Activated gamma-delta T cell (primary cell): Measurements from ENCODE around the gene BOLA2.
"Not testable (repeated sequence)": the region's sequence is repeated elsewhere in the genome, so short reads cannot be mapped to it uniquely, and the experiment has no call there.

Experiments used
- DNase-seq: peaks from one replicate; lab custom pipeline; 2025; lab: John Stamatoyannopoulos, UW
- total RNA-seq, 2 donors: gene quantifications; one replicate each; lab custom pipeline; 2026; lab: John Stamatoyannopoulos, UW

BOLA2 gene
- 0 reads per million in 2 donors for total RNA-seq

DNA sequence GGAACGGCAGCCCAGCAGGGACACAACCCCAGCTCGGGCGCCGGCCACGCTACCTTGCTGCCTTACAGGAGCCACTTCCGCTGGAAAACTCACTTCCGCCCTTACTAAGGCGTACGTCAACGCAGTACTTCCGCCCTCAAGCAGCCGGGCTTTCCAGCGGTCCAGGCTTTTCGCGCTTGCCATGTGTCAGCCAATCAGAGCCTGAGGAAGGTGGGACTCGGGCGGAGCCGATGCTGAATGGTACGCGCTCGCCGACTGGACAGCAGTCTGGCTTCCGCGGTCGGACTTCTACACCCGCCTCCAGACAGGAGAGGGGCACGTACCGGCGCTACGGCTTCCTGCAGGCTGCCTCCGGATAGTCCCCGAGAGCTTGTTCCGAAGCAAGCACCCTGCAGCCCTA lies at the start of gene BOLA2, which contains the start of gene SLX1B:
Gene BOLA2, minus strand, starts transcription at position 83 of the 400 bp plus-strand sequence. CDS start 98 bp downstream, outside the sequence.
Gene SLX1B, plus strand, starts transcription at position 265 of the 400 bp plus-strand sequence.
- not testable (repeated sequence) for DNase-seq

DNA sequence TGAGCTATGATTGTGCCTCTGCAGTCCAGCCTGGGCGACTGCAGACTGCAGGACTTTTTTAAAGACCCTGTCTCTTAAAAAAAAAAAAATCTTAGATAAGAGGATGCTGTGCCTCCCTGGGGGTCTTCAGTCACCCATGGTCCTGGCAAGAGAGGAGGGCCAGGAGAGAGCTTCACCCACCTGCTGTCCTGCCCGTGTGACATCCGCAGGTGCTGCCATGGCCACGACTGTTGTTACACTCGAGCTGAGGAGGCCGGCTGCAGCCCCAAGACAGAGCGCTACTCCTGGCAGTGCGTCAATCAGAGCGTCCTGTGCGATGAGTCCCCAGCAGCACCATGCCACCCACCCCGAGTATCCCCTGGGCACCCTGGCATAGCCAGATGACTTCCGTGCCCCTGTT lies 28.1 kb upstream of the BOLA2 start:
- not testable (repeated sequence) for DNase-seq

DNA sequence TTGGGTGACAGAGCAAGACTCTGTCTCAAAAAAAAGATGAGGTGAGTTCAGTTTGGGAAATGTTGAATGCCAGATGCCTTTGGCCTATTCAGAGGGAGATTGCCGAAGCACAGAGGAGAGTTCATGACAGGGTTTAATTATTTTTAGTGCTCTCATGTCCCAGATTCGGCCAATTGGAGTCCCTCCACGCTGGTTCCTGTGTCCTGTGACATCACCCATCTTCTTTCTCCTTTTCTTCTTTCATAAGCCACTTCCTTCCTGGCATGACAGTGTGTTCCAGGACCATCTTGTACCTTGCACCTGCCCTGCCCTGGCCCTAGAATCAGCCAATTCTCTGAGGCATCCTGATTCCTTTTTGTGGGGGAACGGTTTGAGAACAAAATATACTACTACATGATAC lies 17.9 kb upstream of the BOLA2 start:
- DNase-seq, result not testable (repeated sequence)

DNA sequence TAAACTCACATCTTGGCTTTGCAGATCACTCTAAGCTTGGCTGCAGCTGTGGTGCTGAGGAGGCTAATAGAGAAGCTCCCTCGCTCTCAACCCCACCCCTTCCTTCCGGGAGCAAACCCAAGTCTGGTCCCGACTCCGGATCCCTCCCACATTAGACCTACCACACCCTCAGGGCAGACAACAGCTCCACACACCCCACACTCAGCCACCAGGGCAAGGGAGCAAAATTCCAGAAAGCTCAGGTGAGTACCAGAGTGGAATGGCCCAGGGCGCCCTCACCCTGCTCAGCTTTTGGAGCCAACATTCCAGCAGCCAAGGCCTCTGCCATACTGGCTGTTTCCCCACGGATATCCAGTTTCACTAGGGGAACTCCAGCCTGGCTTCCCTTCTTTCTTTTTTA lies 15.5 kb upstream of the BOLA2 start:
- not testable (repeated sequence) for DNase-seq

DNA sequence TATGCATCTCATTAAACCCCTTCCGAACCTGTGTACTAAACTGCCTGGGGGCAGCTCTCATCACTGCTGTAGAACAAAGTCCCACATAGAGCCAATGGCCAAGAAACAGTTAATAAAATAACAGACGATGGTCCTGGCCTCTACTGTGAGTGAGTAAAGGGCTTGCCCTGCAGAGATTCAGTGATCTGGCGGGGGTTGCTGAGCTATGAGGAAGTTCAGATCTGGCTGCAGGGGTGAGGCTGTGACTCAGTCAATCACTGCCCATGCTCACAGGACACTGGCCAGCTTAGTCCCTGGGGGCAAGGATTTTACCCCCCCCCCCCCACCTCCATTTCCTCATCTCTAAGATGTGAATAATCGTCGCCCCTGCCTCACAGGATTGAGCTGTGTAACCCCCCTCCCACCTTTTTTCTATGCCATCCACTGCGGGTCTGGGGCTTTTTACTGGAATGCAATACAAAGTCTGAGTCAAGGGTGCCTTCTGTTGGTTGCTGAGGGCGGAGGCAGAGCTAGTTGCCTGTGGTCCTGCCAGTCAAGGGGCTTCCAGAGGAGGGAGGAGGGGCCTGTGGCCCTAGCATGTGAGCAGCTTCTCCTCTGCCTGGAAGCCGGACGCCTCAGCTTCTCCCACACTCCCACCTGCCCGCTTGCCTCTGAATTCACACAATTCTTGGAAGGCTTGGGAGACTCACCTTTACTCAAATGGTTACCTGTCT lies 13.7 kb upstream of the BOLA2 start:
- not testable (repeated sequence) for DNase-seq

DNA sequence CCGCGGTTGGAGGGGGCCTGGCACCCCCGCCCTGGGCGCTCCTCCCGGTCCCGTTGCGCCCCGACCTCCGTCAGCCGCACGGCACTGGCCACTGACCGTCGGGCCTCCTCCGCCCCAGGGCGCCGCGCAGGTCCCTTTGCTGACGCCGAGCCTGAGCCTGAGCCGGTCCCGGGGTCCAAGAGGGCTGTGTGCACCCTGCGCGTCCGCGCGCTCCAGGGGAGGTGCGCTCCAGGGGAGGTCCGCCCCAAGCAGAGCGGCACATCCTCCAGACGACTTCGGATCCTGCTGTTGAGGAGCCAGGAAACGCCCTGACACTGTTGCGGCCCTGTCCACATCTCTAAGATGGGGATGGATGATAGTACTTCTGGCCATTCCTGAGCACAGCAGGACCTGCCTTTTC lies 12.8 kb upstream of the BOLA2 start:
- not testable (repeated sequence) for DNase-seq

DNA sequence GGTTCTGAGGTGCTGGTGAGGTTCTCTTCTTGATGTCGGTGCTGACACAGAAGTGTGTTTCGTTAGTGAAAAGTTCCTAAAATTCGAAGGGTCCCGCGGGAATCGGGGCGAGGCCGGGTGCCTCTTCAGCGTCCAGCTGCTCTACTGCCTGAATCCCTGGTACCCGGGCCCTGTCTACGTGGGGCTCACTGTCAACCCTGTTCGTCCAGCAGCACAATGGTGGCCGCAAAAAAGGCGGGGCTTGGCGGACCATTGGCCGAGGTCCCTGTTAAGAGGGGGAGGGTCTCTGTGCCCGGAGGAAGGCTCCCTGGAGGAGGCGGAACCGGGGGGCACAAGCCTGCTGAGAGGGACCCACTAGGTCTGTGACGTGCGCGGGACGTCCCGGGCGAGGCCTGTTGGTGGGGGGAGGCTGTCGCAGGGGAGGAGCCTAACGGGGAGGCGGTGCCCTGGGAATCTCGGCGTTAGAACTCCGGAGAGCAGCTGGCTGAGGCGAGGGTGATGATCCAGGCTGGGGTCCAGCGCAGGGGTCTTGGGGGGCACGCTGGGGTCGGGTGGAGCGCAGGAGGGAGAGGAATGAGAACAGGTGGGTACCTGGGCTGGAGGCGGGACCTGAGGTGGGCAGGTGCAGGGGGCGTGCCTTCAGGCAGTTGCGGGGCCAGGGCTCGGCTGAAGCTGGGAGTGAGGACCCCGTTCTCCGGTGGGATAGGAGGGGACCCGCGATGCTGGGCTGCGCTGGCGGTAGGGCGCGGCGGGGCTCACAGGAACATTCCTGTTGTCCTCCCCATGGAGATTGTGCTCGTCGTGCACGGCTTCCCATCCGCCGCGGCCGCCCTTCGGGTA lies 12.1 kb upstream of the BOLA2 start:
- DNase-seq, result not testable (repeated sequence)

DNA sequence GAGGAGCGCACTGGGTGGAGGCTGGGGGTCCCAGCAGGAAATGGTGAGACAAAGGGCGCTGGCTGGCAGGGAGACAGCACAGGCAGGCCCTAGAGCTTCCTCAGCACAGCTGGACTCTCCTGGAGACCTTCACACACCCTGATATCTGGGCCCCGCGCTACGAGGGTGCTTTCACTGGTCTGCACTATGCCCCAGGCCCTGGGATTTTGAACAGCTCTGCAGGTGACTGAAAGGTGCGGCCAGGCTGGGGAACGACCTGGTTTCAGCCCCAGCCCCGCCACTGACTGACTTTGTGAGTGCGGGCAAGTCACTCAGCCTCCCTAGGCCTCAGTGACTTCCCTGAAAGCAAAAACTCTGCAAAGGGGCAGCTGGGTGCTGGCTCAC lies 6.5 kb upstream of the BOLA2 start:
- not testable (repeated sequence) for DNase-seq

DNA sequence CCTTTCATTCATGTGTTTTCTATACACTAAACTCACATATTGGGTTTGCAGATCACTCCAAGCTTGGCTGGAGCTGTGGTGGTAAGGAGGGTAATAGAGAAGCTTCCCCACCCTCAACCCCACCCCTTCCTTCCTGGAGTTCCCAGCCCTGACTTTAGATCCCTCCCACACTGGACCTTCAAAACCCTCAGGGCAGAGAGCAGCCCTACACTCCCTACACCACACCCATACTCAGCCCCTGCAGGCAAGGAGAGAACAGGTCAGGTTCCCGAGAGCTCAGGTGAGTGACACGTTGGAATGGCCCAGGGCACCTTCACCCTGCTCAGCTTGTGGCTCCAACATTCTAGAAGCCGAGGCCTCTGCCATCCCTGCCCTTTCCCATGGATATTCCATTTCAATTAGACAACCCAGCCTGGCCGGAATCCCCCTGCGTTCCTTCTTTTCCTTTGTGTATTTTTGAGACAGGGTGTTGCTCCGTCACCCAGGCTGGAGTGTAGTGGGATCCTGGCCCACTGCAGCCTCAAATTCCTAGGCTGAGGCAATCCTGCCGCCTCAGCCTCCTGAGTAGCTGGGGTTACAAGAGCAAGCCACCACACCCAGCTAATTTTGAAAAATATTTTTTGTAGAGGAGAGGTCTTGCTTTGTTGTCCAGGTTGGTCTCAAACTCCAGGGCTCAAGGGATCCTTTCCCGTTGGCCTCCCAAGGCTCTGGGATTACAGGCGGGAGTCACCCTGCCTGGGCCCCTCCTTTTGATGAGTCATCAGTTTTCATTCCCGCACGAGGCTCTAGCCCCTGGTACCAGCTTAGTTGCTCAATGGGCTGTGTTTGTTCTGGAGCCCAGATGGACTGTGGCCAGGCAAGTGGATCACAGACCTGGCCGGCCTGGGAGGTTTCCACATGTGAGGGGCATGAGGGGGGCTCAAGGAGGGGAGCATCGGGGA lies 5.8 kb upstream of the BOLA2 start, which contains the start of gene SULT1A4:
Gene SULT1A4, plus strand, starts transcription at position 208 of the 941 bp plus-strand sequence. CDS start 1,473 bp downstream, outside the sequence.
- not testable (repeated sequence) for DNase-seq

DNA sequence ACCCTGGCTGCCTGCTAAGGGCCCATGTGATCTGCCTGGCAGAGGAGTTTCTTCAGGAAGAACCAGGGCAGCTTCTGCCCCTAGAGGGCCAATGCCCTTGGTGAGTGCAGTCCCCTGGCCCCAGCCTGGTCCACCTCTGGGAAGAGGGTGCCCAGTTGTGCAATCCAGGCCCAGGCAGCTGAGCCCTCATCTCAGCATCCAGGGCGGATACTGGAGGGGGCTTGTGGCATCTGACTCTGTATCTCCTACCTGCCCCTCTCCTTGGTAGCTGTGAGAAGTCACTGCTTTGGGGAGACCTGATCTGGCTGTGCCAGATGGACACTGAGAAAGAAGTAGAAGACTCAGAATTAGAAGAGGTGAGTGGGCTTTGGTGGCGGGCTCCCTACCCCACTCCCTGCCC lies 3.5 kb upstream of the BOLA2 start:
- not testable (repeated sequence) for DNase-seq

DNA sequence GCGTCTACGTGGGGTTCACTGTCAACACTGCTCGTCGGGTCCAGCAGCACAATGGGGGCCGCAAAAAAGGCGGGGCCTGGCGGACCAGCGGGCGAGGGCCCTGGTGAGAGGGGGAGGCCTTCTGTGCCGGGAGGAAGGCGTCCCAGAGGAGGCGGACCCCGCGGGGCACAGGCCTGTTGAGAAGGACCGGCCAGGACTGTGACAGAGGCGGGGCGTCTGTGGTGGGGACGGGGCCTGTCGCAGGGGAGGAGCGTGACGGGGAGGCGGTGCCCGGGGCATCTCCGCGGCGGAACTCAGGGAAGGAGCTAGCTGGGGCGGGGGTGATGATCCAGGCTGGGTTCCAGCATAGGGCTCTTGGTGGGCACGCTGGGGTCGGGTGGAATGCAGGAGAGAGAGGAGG lies 677 bp upstream of the BOLA2 start:
- not testable (repeated sequence) for DNase-seq

DNA sequence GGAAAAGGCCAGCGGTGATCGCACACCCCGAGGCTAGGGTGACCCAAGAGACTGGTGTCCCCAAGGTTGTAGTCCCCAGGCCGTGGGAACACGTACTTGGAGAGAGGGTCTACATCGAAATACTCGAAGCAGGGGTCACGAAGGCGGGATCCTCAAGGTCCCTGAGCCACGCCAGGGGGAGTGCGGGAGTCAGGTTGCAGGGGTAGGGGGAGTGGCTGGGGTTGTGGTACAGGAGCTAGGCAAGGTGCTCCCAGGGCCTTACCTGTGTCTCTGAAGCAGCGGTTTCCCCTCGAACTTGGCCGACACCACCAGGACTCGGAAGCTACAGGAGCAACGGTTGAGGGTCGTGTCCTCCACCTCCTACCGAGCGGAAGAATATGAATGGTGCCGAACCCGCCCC lies 397 bp downstream of the BOLA2 start:
- not testable (repeated sequence) for DNase-seq

DNA sequence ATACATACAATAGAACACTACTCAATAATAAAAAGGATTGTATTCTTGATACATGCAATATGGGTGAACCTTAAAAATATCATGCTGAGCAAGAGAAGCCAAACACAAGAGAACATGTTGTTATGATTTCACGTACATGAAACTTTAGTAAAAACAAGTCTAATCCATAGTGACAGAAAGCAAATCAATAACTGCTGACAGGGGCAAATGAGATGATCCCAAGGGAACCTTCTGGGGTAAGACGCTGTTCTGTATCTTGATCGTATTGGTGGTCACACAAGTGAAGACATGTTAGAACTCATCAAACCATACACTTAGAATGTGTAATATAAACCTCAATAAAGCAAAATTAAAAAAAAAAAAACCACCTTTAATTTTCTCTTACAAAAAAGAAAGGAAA lies 28.8 kb downstream of the BOLA2 start:
- DNase-seq, result not testable (repeated sequence)

DNA sequence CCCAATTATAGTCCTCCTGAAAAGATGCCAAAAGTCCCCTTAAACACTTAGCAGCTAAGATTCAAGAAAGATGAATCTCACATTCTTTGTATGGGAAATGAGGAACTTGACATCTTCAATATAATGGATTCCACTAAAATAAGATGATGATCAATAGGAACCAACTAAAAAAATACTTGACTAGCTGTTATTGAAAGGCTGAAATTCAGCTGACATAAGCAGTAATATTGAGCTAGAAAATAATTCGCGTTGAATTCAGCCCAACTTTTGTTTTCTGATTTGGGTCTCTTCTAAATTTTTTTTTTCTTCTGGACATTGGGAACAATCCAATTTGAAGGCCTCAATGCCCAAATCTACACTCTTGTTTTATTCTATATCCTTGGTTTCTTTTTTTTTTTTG lies 30.6 kb downstream of the BOLA2 start:
- not testable (repeated sequence) for DNase-seq

DNA sequence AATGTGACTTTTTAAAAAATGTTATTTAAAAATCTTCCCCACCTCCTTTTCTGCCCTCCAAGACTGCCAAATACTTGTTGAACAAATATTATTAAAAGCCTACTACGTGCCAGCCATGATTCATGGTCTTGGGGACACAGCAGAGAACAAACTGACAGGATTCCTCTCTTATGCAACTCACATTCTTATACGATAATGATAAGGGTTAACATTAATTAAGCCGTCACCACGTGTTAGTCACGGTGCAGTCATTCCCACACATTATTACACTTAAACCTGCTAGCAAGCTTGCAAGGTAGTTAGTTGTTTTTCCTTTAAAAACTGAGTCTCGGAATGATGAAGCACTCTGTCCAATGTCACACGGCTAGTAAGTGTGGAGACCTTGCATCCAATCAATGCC lies 48.9 kb downstream of the BOLA2 start:
- not testable (repeated sequence) for DNase-seq
